Activated CD4-positive, alpha-beta T cell treated with anti-CD3 and anti-CD28 coated beads for 24 hours (primary cell): ENCODE results near the gene CDH4.

Source experiments
- DNase-seq, 2 donors: peaks; one replicate each; pipeline ENCODE4 v3.0.0-alpha.2; 2020; ENCODE audit warnings: low read depth in 2 of 2

Gene CDH4

DNA sequence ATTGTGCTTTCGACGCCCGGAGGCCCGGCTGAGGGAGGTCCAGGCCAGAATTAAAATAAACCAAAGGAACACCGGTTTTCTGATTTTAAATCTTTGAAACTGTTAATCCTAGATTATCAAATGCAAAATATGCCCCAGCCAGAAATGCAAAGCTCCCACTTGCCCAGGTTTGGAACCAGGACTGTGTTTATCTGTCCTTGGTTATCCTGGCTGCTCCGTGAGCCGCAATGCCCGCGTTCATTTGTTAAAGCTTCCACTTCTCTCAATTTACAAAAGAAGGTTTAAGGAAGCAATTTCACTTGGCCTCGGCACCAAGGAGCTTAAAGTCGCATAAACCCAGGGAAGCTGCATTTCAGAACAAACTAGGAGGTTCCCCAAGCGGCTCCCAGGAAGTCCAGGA, 563.6 kb downstream of the CDH4 start:
- DNase-seq, result no peak

GRCh38 chr20:61816606-61817460, 564.8 kb downstream of the CDH4 start:
- DNase-seq, result no peak

GRCh38 chr20:61817575-61817974, 565.5 kb downstream of the CDH4 start:
- no peak for DNase-seq

DNA sequence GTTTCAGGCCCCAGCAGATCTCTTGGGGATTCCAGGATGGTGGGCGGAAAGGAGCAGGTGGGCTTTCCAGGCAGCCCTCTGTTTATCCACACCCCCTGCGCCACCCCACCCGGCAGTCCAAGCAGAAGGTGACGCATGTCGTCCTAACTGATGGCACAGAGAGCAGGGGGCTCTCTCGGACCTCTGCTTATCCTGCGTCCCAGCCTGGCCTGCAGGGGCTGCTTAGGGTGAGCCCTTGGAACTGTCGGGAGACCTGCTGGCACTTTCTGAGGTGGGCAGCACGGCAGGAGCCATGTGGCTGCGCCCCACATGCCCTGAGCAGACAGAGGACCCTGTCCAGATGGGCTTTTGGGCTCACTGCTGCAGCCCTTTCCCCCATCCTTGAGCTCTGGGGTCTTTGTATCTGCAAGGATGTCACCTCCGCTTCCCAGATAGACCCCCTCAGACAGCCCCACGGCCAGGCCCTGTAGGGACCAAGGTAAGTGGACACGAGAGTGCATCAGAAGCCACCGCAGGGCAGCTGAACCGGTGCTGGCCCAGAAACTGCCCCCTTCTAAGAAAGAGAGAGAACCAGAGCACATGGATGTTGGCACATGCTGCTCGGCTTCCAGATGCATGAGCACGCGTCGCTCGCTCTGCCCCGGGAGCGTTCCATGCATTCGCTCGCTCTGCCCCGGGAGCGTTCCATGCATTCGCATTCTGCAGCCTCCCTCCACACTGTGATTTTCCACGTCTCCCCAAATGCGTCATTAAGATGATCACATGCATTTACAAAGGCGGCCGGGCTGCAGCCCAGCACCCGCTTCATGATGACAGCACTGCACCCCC, 566.9 kb downstream of the CDH4 start:
- DNase-seq, result no peak

GRCh38 chr20:61819574-61819846, 567.4 kb downstream of the CDH4 start:
- DNase-seq, result no peak

DNA sequence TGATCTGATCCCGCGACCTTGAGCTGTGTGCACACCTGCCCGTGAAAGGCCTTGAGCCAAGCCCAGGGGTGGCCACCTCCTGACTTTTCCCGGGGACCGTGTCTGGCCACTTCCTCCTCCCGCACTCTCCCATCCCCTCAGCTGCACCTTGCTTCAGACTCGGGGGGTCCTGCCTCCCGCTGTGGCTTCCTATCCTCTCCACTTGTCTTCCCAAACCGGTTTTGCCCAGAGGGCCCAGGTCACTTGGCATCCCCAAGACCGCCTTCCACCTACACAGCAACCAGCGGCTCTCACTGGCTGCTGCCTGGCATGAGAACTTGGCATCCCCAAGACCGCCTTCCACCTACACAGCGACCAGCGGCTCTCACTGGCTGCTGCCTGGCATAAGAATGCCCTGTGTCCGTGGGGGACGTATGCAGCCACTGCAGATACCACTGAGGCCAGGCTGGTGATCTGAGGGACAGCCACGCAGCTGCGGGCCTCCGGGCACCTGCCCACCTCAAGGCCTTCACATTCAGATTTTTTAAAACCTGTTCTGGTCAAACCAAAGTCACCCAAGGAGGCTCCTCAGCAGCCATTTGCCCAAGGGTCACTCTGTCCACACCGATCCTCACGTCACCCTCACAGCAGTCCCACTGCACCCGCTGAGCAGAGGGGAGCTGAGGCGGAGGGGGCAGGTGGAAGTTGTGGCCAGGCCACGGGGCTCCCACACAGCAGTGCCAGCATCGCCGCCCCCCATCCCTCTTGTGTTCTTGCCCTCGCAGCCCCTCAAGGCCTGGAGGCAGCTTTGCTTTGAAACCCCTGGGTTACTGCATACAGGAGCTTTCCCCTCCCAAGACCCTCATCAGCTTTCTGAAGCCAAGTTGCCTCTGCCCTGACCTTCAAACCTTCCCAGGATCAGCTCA, 568.1 kb downstream of the CDH4 start:
- DNase-seq, result no peak

- DNase-seq, result no peak
Measured at GRCh38 chr20:61821735-61822134, 569.7 kb downstream of the CDH4 start.

DNA sequence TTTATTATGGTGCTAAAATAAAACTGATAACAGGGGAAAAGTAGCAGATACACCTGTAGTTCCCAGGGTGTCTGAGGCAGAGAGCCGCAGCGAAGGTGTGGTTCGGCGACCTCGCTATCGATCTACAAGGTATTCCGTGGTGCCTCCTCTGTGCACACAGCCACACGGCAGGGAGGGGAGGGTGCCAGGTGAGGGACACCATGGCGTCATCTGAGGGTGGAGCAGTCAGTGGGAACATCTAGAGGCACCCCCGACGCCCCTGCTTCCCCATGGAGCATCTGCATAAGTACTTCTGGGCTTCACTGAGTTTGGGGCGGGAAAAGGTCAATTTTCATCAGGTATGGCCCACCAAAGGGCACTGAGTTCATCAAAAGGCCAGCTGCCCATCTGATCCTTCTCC, 570.3 kb downstream of the CDH4 start:
- DNase-seq, result no peak

- DNase-seq, result no peak
Measured at GRCh38 chr20:61823242-61823641, 571.2 kb downstream of the CDH4 start.

- DNase-seq, result no peak
Measured at GRCh38 chr20:61828891-61829290, 576.8 kb downstream of the CDH4 start.

DNA sequence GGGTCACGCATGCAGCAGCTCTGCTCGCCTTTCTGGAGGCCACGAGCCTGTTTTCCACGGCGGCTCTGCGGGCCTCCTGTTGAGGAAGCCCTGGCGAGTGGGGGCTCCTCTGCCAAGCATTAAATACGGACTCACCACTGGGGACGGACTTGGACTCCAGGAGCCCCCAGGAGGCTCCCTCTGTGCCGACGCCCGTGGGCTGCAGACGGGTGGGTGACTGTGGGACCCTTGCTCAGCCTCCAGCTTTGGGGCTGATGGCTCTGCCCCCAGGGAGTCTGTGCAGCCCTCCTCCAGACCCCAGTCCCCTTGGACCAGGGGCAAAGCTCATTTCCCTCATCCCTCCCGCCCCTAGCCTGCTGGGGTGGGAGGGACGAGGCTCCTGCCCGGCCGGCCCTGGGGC, 577.5 kb downstream of the CDH4 start:
- no peak for DNase-seq

DNA sequence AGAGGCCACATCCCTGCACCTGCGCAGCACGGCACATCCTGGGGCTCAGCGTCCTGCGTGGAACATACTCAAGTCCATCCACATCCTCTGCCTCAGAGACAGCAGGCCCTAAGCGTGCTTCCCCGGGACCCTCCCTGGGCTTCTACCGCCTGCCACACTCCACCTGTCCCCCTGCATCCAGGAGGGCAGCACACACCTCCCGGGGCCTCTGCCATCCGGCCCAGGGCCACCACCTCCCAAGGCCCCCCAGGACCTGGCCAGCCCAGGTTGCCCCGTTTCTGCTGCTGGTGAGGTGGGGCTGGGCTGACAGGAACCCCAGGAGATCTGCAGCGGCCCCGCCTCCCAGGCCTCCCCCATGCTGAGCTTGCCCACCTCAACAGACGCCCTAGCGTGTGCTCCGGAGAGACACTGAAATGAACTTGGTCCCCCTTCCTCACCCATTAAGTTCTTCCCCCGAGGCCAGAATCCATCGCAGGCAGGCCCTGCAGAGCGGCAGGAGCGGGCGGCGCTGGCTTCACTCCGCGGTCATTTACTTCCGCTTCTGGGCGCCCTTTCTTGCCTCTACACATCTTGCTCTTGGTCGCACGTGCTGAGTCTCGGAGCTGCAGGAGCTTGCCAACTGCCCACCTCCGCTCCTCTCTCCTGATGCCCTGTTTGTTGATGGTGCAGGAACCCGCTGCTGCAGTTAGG, 578.3 kb downstream of the CDH4 start:
- DNase-seq, result no peak

- DNase-seq, result no peak
Measured at GRCh38 chr20:61830991-61831390, 578.9 kb downstream of the CDH4 start.

GRCh38 chr20:61832181-61832580, 580.1 kb downstream of the CDH4 start:
- no peak for DNase-seq

DNA sequence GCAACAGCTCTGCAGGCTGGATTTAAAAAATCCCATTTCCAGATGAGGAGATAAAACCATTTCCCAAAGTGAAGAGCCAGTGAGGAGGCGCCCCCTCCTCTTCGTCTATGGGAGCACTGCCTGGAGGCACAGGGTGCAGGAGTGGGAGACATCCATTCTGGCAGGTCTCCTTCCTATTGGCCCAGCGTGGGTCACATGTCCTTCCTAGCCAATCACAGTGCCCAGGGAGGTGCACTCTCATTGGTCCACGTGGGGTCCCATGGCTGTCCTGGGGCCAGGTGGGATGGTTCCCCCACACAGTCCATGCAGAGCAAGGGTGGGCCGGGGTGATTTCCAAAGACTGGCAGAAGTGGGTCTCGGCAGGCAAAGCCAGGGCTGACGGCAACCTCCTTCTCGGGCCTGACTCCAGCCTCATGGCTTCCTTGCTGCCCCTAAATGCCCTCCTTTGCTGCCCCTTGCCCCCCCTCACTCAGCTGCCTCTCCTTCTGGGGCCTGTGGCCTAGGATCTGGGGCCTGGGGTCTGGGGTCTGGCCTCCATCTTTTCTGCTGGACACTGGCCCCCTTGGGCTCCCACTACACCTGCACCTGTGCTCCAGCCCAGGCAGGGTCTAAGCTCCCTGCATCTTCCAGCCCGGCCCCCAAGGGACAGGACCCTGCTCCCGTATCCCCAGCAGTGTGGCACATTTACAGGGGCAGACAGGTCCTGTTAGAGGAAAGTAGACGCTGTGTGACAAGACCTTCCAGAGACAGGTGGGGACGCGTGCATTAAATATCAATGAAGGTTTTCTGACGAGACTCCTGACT, 581.9 kb downstream of the CDH4 start:
- DNase-seq, result no peak

DNA sequence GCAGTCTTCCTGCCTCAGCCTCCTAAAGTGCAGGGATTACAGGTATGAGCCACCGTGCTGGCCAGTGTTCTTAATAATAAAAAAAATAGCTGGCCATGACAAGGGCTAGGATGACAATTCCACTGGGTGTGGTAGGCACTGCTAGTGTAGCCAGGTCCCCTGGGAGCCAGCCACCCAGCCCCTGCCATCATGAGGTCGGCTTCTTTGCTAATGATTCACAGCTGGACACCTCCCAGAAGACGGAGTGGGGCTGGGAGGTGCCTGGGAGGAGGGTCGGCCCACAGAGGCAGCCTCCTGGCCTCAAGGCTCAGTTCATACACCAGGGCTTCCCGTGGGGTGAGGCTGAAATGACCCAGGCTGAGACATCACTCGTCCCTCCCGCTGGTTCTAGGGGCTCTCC, 583.2 kb downstream of the CDH4 start:
- no peak for DNase-seq

GRCh38 chr20:61835791-61836350, 583.8 kb downstream of the CDH4 start:
- DNase-seq, result no peak

DNA sequence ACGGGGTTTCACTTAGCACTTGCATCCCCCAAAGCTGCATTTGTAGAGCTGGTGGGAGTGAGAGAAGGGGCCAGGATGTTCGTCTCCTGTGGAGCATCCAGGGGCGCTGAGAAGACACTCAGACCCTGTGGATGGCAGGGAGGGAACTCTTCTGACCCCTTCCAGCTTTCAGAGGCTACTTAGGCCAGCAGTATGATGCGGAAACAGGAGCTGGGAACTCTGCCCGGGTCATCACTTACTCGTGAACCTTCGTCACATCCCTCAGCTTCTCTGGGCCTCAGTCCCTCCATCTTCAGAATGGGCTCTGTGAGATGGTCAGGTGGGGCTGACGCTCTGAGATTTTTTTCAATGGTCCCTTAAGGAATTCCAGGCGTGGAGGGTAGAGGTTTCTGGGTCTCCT, 585.1 kb downstream of the CDH4 start:
- DNase-seq, result no peak

DNA sequence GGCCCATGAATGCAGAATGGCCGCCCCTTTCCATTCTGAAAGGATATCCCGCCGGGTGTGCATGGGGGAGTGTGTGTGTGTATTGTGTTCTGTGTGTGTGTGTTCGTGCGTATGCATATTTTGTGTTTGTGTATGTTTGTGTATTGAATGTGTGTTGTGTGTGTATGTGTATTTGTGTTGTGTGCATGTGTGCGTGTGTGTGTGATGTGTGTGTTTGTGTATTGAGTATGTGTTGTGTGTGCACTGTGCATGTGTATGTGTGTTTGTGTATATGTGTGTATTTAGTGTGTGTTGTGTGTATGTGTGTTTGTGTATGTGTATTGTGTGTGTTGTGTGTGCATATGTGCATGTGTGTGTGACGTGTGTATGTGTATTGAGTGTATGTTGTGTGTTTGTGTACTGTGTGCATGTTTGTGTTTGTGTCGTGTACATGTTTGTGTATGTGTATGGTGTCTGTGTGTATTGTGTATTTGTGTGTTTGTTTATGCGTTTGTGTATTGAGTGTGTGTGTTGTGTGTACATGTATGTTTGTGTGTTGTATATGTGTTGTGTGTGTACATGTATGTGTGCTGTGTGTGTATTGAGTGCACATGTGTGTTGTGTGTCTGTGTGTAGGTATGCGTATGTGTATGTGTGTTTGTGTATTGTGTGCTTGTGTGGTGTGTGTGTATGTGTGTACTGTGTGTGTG, 587.3 kb downstream of the CDH4 start:
- DNase-seq, result no peak
